Endothelial cell of umbilical vein (primary cell): ENCODE data around the gene OR9A4. TPM values are rescaled to one million over a fixed set of nuclear protein-coding genes. Genes with fewer than 3 reads are reported as not detected.

Experiments used
- BruUV-seq: library from RNA; stranded (reverse); fragments of 400-500 nt; replicated peaks from 2 replicates; lab custom pipeline; 2021; lab: Mats Ljungman, UMichigan
- CTCF ChIA-PET: fragments of 300-600, 350-600 bp; sonication (Branson Sonifier 250); formaldehyde crosslinking; loops from one replicate; lab custom pipeline; 2021; ENCODE audit warnings: antibody characterized with exemption, inconsistent platforms; lab: Charles Lee
- POLR2A ChIA-PET: fragments of 300-600, 350-600 bp; sonication (Branson Sonifier 250); formaldehyde crosslinking; loops from one replicate; lab custom pipeline; 2021; ENCODE audit warnings: antibody characterized with exemption, inconsistent platforms; lab: Charles Lee
- DNase-seq: peaks from one replicate; pipeline ENCODE4 v3.0.0-alpha.2; 2011; ENCODE audit warnings: low read depth, low spot score
- FAIRE-seq: peaks from 2 replicates; lab custom pipeline; 2011; peaks lifted over from hg19 to GRCh38; lab: Jason Lieb, UNC
- H2AFZ ChIP-seq: 2 replicates; pipeline ENCODE4 v1.6.0; 2012; ENCODE audit warnings: low read depth, low read length, control low read depth, inconsistent platforms
- H3K27ac ChIP-seq: 2 replicates; pipeline ENCODE4 v1.5.1; 2011; ENCODE audit warnings: low read depth, mild to moderate bottlenecking, control low read depth, low read length, moderate library complexity; ENCODE audit not compliant: insufficient read depth
- H3K27me3 ChIP-seq, 2 experiments: 2 replicates each; pipeline versions ENCODE4 v1.6.0 to v1.6.1; 2011; ENCODE audit warnings: low read length in 2 of 2, mixed read lengths in 1 of 2; ENCODE audit not compliant: control insufficient read depth in 2 of 2, insufficient read depth in 2 of 2
- H3K36me3 ChIP-seq, 2 experiments: 2 replicates in 1 of 2; 3 replicates in 1 of 2; pipeline ENCODE4 v1.5.1; 2011; ENCODE audit warnings: low read length in 2 of 2, mild to moderate bottlenecking in 1 of 2, moderate library complexity in 1 of 2; ENCODE audit not compliant: control insufficient read depth in 2 of 2, insufficient read depth in 2 of 2; ENCODE audit errors: extremely low read depth in 1 of 2
- H3K4me1 ChIP-seq: 3 replicates; pipeline ENCODE4 v1.5.1; 2011; ENCODE audit warnings: mild to moderate bottlenecking, low read length; ENCODE audit not compliant: control insufficient read depth, insufficient read depth; ENCODE audit errors: extremely low read depth
- H3K4me2 ChIP-seq: 2 replicates; pipeline ENCODE4 v1.6.1; 2011; ENCODE audit warnings: low read length, control low read depth, mixed read lengths; ENCODE audit not compliant: insufficient read depth
- H3K4me3 ChIP-seq, 3 experiments: fragments of 200-600 bp in 1 of 3; sonication (generic), shearing (Covaris generic) in 1 of 3; replicated peaks in 1 of 3; 2 replicates each; pipeline ENCODE4 v1.5.1; 2011 to 2016; ENCODE audit warnings: control low read depth in 3 of 3, low read length in 3 of 3, mild to moderate bottlenecking in 2 of 3, inconsistent platforms in 1 of 3, low read depth in 1 of 3, moderate library complexity in 1 of 3; ENCODE audit not compliant: insufficient read depth in 1 of 3
- H3K79me2 ChIP-seq: 2 replicates; pipeline ENCODE4 v1.6.0; 2012; ENCODE audit warnings: low read length, inconsistent platforms; ENCODE audit not compliant: control insufficient read depth, insufficient read depth
- H3K9ac ChIP-seq: replicated peaks from 2 replicates; pipeline ENCODE3; 2011; ENCODE audit warnings: low read length, control low read depth; ENCODE audit not compliant: insufficient read depth; ENCODE audit errors: extremely low read depth
- H3K9me1 ChIP-seq: replicated peaks from 3 replicates; pipeline ENCODE4 v1.6.0; 2011; ENCODE audit warnings: mild to moderate bottlenecking, low read length; ENCODE audit not compliant: control insufficient read depth, insufficient read depth; ENCODE audit errors: extremely low read depth
- H3K9me3 ChIP-seq: replicated peaks from 2 replicates; pipeline ENCODE4 v1.5.1; 2012; ENCODE audit warnings: low read length, inconsistent platforms; ENCODE audit not compliant: control insufficient read depth, insufficient read depth
- H4K20me1 ChIP-seq: replicated peaks from 2 replicates; pipeline ENCODE3; 2011; ENCODE audit warnings: mild to moderate bottlenecking, low read length; ENCODE audit not compliant: control insufficient read depth, insufficient read depth; ENCODE audit errors: extremely low read depth
- EZH2 ChIP-seq: IDR thresholded peaks from 2 replicates; pipeline ENCODE4 v1.6.1; 2012; ENCODE audit warnings: borderline replicate concordance, low read depth, mild to moderate bottlenecking, moderate library complexity, low read length, inconsistent platforms; ENCODE audit not compliant: severe bottlenecking
- FOS ChIP-seq: IDR thresholded peaks from 2 replicates; pipeline ENCODE4 v1.6.1; 2011; ENCODE audit warnings: mild to moderate bottlenecking, low read length, moderate library complexity, borderline replicate concordance; ENCODE audit not compliant: insufficient read depth
- GATA2 ChIP-seq: IDR thresholded peaks from 2 replicates; pipeline ENCODE4 v1.7.0; 2011; ENCODE audit warnings: low read depth, mild to moderate bottlenecking, moderate library complexity, mixed read lengths, low read length; ENCODE audit not compliant: insufficient read length, insufficient read depth
- JUN ChIP-seq: IDR thresholded peaks from 2 replicates; pipeline ENCODE4 v1.6.1; 2011; ENCODE audit warnings: borderline replicate concordance, low read depth; ENCODE audit not compliant: insufficient read length, insufficient read depth
- MAX ChIP-seq: IDR thresholded peaks from 2 replicates; pipeline ENCODE4 v1.6.1; 2011; ENCODE audit not compliant: insufficient read depth, insufficient read length
- MYC ChIP-seq: IDR thresholded peaks from one replicate; pipeline ENCODE4 v1.6.1; 2011; ENCODE audit warnings: mild to moderate bottlenecking, low read depth, low read length
- POLR2A ChIP-seq: IDR thresholded peaks from 2 replicates; pipeline ENCODE4 v1.6.1; 2012; ENCODE audit warnings: low read depth, mild to moderate bottlenecking, control low read depth, low read length
- POLR2AphosphoS5 ChIP-seq: IDR thresholded peaks from 2 replicates; pipeline ENCODE4 v1.6.1; 2012; ENCODE audit warnings: low read depth, mild to moderate bottlenecking, control low read depth, low read length, moderate library complexity; ENCODE audit not compliant: insufficient read depth
- dilution Hi-C: fragments of 300-500 bp; cut with MboI; formaldehyde crosslinking; loops from one replicate; pipeline ENCODE4 v1.15.0; 2019; ENCODE audit warnings: low sequenced_read_pairs; ENCODE audit not compliant: extremely low pct_ligation_motif_present
- intact Hi-C: fragments of 100-400 bp; cut with micrococcal nuclease; formaldehyde crosslinking; loops from one replicate; pipeline ENCODE4 v1.10.0; 2022
- polyA plus RNA-seq, 4 experiments: library from polyadenylated mRNA; depleted of rRNA in 3 of 4; stranded (reverse) in 3 of 4; unstranded in 1 of 4; fragments of >200 nt; gene quantifications; 2 replicates each; pipeline versions ENCODE4 v1.2.1 to v1.2.3, GENCODE V29; 2011 to 2012; ENCODE audit warnings: missing spikeins in 1 of 4
- total RNA-seq: library from RNA; stranded (reverse); gene quantifications from 2 replicates; pipeline ENCODE4 v1.2.3, GENCODE V29; 2021
- TF ChIP-seq, protein P1 (sequence below), 2 donors: IDR thresholded peaks; 1 replicate in 1 of 2; 2 replicates in 1 of 2; pipeline ENCODE4 v1.5.1; 2011; ENCODE audit warnings: low read length in 2 of 2, mild to moderate bottlenecking in 2 of 2, moderate library complexity in 2 of 2, control low read depth in 1 of 2, inconsistent platforms in 1 of 2, low read depth in 1 of 2; ENCODE audit not compliant: insufficient read depth in 1 of 2; ENCODE audit errors: extremely low read depth in 1 of 2

Gene OR9A4
- total and polyA plus RNA-seq, 2 donors (not counting 3 experiments of a cell fraction or from before 2014, with no cell fraction given), result not detected

DNA sequence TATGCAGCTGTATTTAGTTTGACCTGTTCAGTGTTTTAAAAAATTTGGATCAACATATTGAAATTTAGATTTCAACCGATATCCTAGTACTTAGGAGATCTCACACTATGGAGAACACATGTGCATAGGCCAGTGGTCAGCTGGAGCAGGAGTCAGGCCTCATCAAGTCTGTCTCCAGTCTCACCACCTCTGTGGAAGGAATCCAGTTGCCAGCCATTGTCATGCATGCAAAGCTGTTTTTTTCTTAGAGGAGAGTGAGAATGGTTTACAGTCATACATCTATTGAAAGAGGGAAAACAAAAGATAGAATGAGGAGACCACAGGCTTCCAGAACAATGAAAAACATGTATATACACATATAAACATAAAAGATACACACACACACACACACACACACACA is 38.1 kb downstream of the OR9A4 start:
- Histone ChIP-seq H3K4me3 (no peak overlapping the region), H3K4me1 (no peaks in the 10 kb centered on the region), H3K9me3 (peaks cover 2% of the 10 kb centered on the region), H3K36me3 (no peaks in the 10 kb centered on the region), H3K9ac (no peak overlapping the region), H4K20me1 (no peaks in the 10 kb centered on the region), H3K79me2 (no peaks in the 10 kb centered on the region), H3K27me3 (no peaks in the 10 kb centered on the region), H2AFZ (no peak overlapping the region), H3K27ac (no peak overlapping the region), H3K9me1 (no peaks in the 10 kb centered on the region), H3K4me2 (no peak overlapping the region)
- DNase-seq, result no peak
- FAIRE-seq, result no peak
- dilution Hi-C loops (no loop called here), intact Hi-C loops (no loop called here)
- no TSS peak for BruUV-seq
- POLR2A ChIA-PET, result no interaction called here
- CTCF ChIA-PET, result no interaction called here
- TF ChIP-seq, protein P1, sequence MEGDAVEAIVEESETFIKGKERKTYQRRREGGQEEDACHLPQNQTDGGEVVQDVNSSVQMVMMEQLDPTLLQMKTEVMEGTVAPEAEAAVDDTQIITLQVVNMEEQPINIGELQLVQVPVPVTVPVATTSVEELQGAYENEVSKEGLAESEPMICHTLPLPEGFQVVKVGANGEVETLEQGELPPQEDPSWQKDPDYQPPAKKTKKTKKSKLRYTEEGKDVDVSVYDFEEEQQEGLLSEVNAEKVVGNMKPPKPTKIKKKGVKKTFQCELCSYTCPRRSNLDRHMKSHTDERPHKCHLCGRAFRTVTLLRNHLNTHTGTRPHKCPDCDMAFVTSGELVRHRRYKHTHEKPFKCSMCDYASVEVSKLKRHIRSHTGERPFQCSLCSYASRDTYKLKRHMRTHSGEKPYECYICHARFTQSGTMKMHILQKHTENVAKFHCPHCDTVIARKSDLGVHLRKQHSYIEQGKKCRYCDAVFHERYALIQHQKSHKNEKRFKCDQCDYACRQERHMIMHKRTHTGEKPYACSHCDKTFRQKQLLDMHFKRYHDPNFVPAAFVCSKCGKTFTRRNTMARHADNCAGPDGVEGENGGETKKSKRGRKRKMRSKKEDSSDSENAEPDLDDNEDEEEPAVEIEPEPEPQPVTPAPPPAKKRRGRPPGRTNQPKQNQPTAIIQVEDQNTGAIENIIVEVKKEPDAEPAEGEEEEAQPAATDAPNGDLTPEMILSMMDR (IDR thresholded peaks at IDR 0.05; ENCODE audit: extremely low read depth in 1 of 2, insufficient read depth in 1 of 2, low read depth in 1 of 2, low read length in 2 of 2), result no peak
- TF ChIP-seq POLR2AphosphoS5 (no peak), MAX (no peak), JUN (no peak), GATA2 (no peak), EZH2 (no peak), FOS (no peak), POLR2A (no peak), MYC (no peak)
